Immature natural killer cell (primary cell): ENCODE data around the gene GDI1. TPM values are rescaled to one million over a fixed set of nuclear protein-coding genes. Genes with fewer than 3 reads are reported as not detected.

Experiments
- DNase-seq, 3 donors: peaks; one replicate each; pipeline ENCODE4 v3.0.0; 2022; ENCODE audit warnings: mixed read lengths in 1 of 3
- H3K27ac Mint-ChIP-seq, 6 donors: one replicate each; pipeline ENCODE4 v1.8.0; 2020; ENCODE audit warnings: mixed read lengths in 6 of 6, mild to moderate bottlenecking in 5 of 6, inconsistent platforms in 4 of 6, moderate library complexity in 3 of 6
- H3K27me3 Mint-ChIP-seq, 3 donors: one replicate each; pipeline ENCODE4 v1.8.0; 2020 to 2021; ENCODE audit warnings: low read depth in 3 of 3, mild to moderate bottlenecking in 3 of 3, mixed read lengths in 3 of 3, moderate library complexity in 3 of 3, inconsistent platforms in 1 of 3
- H3K36me3 Mint-ChIP-seq, 3 donors: one replicate each; pipeline ENCODE4 v1.8.0; 2020; ENCODE audit warnings: mixed read lengths in 3 of 3, inconsistent platforms in 2 of 3, mild to moderate bottlenecking in 2 of 3
- H3K4me1 Mint-ChIP-seq, 2 donors: one replicate each; pipeline ENCODE4 v1.8.0; 2020; ENCODE audit warnings: inconsistent platforms in 2 of 2, mild to moderate bottlenecking in 2 of 2, mixed read lengths in 2 of 2, moderate library complexity in 1 of 2
- H3K4me3 Mint-ChIP-seq, 5 donors: one replicate each; pipeline ENCODE4 v1.8.0; 2020; ENCODE audit warnings: mild to moderate bottlenecking in 5 of 5, mixed read lengths in 5 of 5, inconsistent platforms in 3 of 5, moderate library complexity in 3 of 5
- H3K9me3 Mint-ChIP-seq, 6 donors: one replicate each; pipeline ENCODE4 v1.8.0; 2020; ENCODE audit warnings: mild to moderate bottlenecking in 6 of 6, mixed read lengths in 6 of 6, inconsistent platforms in 4 of 6, moderate library complexity in 3 of 6
- polyA plus RNA-seq, 3 donors: library from polyadenylated mRNA; unstranded; fragments of 300-500 nt; fragmentation: Illumina TruSeq; gene quantifications; one replicate each; pipeline ENCODE4 v1.2.3, GENCODE V29; 2021

GDI1 gene
- polyA plus RNA-seq, 3 donors from 2014 or later: 20.9 to 37.8 (median 29.2) TPM

DNA sequence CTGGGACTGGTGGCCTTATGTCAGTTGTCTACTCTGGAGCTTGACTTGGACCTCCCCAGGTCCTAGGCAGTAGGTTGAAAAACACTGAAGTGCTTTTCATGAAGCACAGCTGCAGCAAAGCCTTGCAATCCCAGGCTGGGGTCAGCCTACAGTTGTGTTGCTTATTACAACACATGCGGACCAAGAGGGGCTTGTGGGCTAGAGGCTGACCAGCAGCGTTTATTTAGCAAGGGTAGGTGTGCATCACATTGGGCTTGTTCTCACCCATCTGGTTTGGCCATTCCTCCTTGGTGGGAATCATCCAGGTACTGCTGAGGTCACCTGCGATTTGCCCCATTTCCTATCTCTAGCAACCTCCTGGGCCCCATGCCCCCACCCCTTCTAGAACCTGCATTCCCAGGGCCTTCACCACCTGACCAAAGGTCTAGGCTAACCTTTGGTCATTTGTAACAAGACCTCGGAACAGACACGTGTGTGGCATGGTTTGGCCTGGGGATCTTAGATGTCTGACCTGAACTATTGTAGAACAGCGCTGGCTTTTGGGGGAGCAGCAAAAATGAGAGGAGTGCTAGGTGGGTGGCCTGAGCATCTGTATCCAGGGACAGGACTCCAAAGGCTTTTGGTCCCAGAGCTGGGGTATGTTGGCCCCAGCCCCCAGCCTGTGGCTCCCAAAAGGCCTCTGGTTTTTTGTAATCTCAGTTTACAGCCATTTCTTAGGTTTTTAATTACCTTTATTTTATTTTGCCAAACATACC is 35.7 kb upstream of the GDI1 start:
- H3K4me1 Mint-ChIP-seq: peaks cover 15 to 24% of the 10 kb centered on the region in 2 donors
- peaks cover 8 to 28% (median 13%) of the 10 kb centered on the region in 3 donors for H3K36me3 Mint-ChIP-seq
- peak overlapping the region; percentile 46 to 100 (median 68) for H3K27ac Mint-ChIP-seq
- no peaks in the 10 kb centered on the region for H3K9me3 Mint-ChIP-seq
- H3K4me3 Mint-ChIP-seq: peak overlapping the region in 3 of 5 donors; percentile 17 to 98 (median 41)
- peaks cover 32 to 35% (median 34%) of the 10 kb centered on the region in 3 donors for H3K27me3 Mint-ChIP-seq
- peak in 2 of 3 donors; percentile 24 to 28 for DNase-seq

- H3K27ac Mint-ChIP-seq: peak overlapping the region in 4 of 6 donors; percentile 39 to 64 (median 51)
- peaks cover 8 to 28% (median 13%) of the 10 kb centered on the region in 3 donors for H3K36me3 Mint-ChIP-seq
- no peak overlapping the region for H3K4me3 Mint-ChIP-seq
- no peaks in the 10 kb centered on the region for H3K9me3 Mint-ChIP-seq
- peaks cover 15 to 22% of the 10 kb centered on the region in 2 donors for H3K4me1 Mint-ChIP-seq
- H3K27me3 Mint-ChIP-seq: peaks cover 28 to 37% (median 35%) of the 10 kb centered on the region in 3 donors
- no peak for DNase-seq
Observed at GRCh38 chrX:154401918-154402621, 34.9 kb upstream of the GDI1 start.

DNA sequence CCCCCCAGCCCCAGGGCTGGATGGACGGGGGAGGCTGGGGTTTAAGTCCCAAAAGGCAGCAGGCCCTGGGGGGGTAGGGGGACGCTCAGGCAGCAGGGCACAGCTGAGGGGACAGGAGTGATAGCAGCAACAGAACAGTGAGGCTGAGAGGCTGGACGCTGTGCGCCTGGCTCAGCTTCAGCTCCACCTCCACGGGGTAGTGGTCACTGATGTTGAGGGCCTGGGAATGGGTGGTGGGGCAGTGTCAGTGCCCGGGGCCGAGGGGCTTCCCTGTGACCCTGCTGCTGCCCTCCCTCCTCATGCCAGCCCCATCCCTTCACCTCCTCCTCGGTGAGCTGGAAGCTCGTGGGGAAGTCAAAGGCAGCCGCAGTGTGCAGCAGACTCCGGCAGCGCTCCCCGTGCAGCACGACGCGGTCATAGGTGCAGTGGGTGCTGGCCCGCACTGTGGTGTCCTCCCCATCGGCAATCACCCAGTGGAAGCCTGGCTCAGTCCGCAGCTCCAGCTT is 34.3 kb upstream of the GDI1 start:
- peaks cover 15 to 21% of the 10 kb centered on the region in 2 donors for H3K4me1 Mint-ChIP-seq
- H3K36me3 Mint-ChIP-seq: peaks cover 8 to 28% (median 13%) of the 10 kb centered on the region in 3 donors
- H3K27me3 Mint-ChIP-seq: peaks cover 28 to 37% (median 35%) of the 10 kb centered on the region in 3 donors
- no peak overlapping the region for H3K4me3 Mint-ChIP-seq
- H3K27ac Mint-ChIP-seq: peak overlapping the region in 1 of 6 donors; percentile 54
- H3K9me3 Mint-ChIP-seq: no peaks in the 10 kb centered on the region
- DNase-seq: no peak

GRCh38 chrX:154403192-154403591 is 33.8 kb upstream of the GDI1 start:
- no peak overlapping the region for H3K4me3 Mint-ChIP-seq
- DNase-seq: no peak
- H3K27ac Mint-ChIP-seq: no peak overlapping the region
- peaks cover 22 to 32% (median 30%) of the 10 kb centered on the region in 3 donors for H3K27me3 Mint-ChIP-seq
- peaks cover 16 to 19% of the 10 kb centered on the region in 2 donors for H3K4me1 Mint-ChIP-seq
- no peaks in the 10 kb centered on the region for H3K9me3 Mint-ChIP-seq
- H3K36me3 Mint-ChIP-seq: peaks cover 8 to 27% (median 13%) of the 10 kb centered on the region in 3 donors

DNA sequence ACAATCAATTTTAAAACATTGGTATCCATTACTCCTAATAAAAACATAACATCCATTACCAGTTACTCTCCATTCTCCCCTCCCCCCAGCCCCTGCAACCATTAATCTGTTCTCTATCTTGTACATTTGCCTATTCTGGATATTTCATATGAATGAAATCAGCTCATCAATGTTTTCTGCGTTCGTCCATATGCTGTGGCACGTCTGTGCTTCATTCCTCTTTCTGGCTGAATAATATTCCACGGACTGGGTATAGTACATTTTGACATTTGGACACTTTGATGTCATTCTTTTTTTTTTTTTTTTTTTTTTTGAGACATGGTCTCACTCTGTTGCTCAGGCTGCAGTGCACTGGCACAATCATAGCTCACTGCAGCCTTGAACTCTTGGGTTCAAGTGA is 33.1 kb upstream of the GDI1 start:
- Mint-ChIP-seq H3K4me3 (no peak overlapping the region), H3K36me3 (peaks cover 6 to 20% (median 10%) of the 10 kb centered on the region in 3 donors), H3K27ac (peak overlapping the region in 1 of 6 donors; percentile 56), H3K9me3 (no peaks in the 10 kb centered on the region), H3K4me1 (peaks cover 19 to 23% of the 10 kb centered on the region in 2 donors), H3K27me3 (peaks cover 16 to 26% (median 23%) of the 10 kb centered on the region in 3 donors)
- no peak for DNase-seq

DNA sequence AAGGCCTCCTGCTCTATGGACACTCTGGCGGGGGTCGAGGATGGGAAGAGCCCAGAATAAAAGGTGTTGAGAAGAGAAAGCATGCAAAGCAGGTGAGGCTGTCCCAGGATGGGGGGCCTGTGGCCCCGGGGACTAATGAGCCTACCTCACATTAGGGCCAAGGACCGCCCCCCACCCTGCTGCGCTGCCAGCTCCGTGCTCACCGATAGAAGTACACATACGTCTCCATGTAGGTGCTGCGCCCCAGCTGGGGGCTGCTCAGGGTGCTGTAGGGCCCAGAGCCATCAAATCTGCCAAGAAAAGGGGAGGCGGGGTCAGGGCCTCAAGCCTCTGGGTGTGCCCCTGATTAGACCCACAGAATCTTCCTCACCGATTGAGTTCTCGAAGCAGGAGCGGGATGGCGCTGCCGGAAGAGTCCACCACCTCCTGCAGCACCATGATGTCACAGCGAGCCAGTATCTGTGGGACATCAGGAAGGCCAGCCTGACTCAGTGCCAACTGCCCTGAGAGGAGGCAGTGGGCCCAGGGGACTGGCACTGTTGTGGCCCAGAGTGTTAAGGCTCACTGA is 32.2 kb upstream of the GDI1 start:
- Mint-ChIP-seq H3K4me1 (peaks cover 11 to 20% of the 10 kb centered on the region in 2 donors), H3K27ac (no peak overlapping the region), H3K9me3 (no peaks in the 10 kb centered on the region)

DNA sequence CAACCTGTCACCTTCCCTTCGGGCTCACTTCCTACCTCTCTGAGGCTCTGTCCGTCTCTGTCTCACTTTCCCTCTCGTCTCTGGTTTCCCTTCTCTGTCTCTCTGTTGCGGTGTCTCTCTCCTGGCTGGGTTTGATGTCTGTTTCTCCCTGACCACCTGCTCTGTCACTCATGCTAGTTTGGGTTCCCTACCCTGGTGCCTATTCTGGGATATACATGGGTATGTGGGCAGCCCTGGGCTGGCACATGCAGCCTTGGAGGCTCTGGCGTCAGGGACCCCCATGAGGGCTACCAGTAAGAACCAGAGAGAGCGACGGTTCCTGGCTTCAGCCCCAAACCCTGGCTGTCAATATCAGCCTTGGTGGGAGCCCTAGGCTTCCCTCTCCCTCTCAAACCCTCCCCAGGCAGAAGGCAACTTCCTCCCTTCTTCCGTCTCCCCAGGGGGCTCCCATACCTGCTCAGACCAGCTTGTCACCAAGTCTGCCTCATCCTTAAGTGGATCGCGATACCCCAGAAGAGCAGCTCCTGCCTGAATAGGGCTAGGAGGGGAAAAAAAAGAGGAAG is 28.2 kb upstream of the GDI1 start:
- no peak for DNase-seq
- peaks cover 2 to 10% (median 8%) of the 10 kb centered on the region in 3 donors for H3K27me3 Mint-ChIP-seq
- H3K4me1 Mint-ChIP-seq: peaks cover 26% of the 10 kb centered on the region in 2 donors
- H3K27ac Mint-ChIP-seq: peak overlapping the region; percentile 76 to 88 (median 80)
- H3K4me3 Mint-ChIP-seq: peak overlapping the region; percentile 31 to 77 (median 70)
- H3K36me3 Mint-ChIP-seq: no peaks in the 10 kb centered on the region
- no peaks in the 10 kb centered on the region for H3K9me3 Mint-ChIP-seq

More for the DNA sequence above, 32.2 kb upstream of the GDI1 start:
- H3K27me3 Mint-ChIP-seq: peaks cover 8 to 17% (median 17%) of the 10 kb centered on the region in 3 donors
- H3K4me3 Mint-ChIP-seq: no peak overlapping the region
- peaks cover 1 to 11% (median 2%) of the 10 kb centered on the region in 3 donors for H3K36me3 Mint-ChIP-seq
- DNase-seq: no peak

DNA sequence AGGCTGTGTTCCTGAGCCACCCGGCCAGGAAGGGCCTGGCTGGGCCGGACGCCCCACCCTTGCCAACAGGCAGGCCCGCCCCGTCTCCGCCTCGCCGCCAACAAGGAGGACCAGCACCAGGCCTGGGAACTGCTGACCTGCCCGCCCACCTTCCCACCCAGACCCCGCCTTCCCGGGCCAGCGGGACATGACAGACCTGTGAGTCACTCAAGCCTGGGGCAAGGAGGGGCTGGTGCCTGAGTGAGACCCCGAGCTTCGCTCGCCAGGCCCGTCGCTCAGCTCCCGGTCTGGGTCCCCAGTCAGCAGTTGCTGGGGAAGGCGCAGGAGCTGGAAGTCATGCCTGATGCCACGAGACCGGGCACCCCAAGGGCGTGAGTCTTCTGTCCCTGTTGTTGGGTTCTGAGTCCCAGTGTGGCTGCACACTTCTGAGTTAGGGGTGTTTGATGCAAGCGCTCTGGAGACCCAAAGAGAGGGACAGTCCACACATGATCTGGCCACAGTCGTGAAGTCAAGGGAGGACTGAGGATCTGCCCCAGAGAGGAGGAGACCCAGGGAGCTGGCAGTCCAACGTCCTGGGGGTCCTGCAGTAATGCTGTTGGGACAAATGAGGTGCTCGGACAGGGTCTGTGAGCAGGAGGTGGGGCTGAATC is 27.6 kb upstream of the GDI1 start, which contains the start of gene DNASE1L1:
TSS of gene DNASE1L1 (minus strand) at position 33 of the 650 bp plus-strand sequence. CDS start 3,686 bp downstream, outside the sequence.
- Mint-ChIP-seq H3K27me3 (peaks cover 2 to 11% (median 9%) of the 10 kb centered on the region in 3 donors), H3K9me3 (no peaks in the 10 kb centered on the region), H3K27ac (peak within 1 kb of the TSS; percentile 76 to 88 (median 83)), H3K4me3 (peak within 1 kb of the TSS; percentile 31 to 77 (median 70)), H3K4me1 (peaks cover 26% of the 10 kb centered on the region in 2 donors), H3K36me3 (no peaks in the 10 kb centered on the region)
- peak in 1 of 3 donors; percentile 42 for DNase-seq

DNA sequence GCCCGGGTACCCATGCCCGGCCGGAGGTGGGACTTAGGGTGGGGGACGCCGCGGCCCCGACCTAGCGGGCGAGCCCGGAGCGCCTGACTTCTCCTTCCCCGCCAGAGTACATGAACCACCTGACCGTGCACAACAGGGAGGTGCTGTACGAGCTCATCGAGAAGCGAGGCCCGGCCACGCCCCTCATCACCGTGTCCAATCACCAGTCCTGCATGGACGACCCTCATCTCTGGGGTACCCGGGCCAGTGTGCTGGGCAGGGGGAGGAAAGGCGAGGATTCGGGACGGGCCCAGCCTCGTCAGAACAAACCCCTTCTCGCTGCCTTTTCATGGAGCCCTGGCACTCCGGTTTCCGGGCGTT is 25.0 kb upstream of the GDI1 start:
- Mint-ChIP-seq H3K4me3 (peak overlapping the region; percentile 71 to 81 (median 76)), H3K36me3 (no peaks in the 10 kb centered on the region), H3K27ac (peak overlapping the region; percentile 62 to 86 (median 78)), H3K27me3 (peaks cover 4 to 8% (median 8%) of the 10 kb centered on the region in 3 donors), H3K9me3 (no peaks in the 10 kb centered on the region), H3K4me1 (peaks cover 26% of the 10 kb centered on the region in 2 donors)
- peak; percentile 27 to 34 (median 34) for DNase-seq

- Mint-ChIP-seq H3K27me3 (peaks cover 4 to 10% (median 8%) of the 10 kb centered on the region in 3 donors), H3K27ac (peak overlapping the region; percentile 49 to 86 (median 78)), H3K36me3 (no peaks in the 10 kb centered on the region), H3K9me3 (no peaks in the 10 kb centered on the region), H3K4me3 (peak overlapping the region; percentile 71 to 81 (median 76)), H3K4me1 (peaks cover 26% of the 10 kb centered on the region in 2 donors)
- no peak for DNase-seq
Observed at GRCh38 chrX:154412468-154412867, 24.5 kb upstream of the GDI1 start.

DNA sequence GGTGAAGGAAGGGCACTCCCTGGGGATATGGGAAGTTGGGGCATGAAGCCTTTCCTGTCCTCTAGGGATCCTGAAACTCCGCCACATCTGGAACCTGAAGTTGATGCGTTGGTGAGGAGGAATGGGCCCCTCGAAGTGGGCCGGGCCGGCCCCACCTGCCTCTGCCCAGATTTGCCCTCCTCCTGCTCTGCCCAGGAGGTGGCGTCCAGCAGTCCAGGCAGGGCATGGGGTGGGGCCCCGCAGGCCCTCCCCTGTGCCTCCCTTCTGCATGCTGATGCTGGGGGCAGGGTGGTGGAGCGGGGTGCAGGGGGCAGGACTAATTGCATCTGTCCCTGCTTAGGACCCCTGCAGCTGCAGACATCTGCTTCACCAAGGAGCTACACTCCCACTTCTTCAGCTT is 23.8 kb upstream of the GDI1 start:
- H3K27me3 Mint-ChIP-seq: peaks cover 4 to 10% (median 8%) of the 10 kb centered on the region in 3 donors
- H3K36me3 Mint-ChIP-seq: no peaks in the 10 kb centered on the region
- no peak for DNase-seq
- H3K9me3 Mint-ChIP-seq: no peaks in the 10 kb centered on the region
- H3K4me1 Mint-ChIP-seq: peaks cover 26% of the 10 kb centered on the region in 2 donors
- peak overlapping the region in 4 of 5 donors; percentile 7 to 76 (median 38) for H3K4me3 Mint-ChIP-seq
- H3K27ac Mint-ChIP-seq: peak overlapping the region in 3 of 6 donors; percentile 62 to 86 (median 84)

- no peak overlapping the region for H3K27ac Mint-ChIP-seq
- H3K36me3 Mint-ChIP-seq: no peaks in the 10 kb centered on the region
- no peaks in the 10 kb centered on the region for H3K9me3 Mint-ChIP-seq
- no peak overlapping the region for H3K4me3 Mint-ChIP-seq
- peaks cover 1 to 6% (median 4%) of the 10 kb centered on the region in 3 donors for H3K27me3 Mint-ChIP-seq
- DNase-seq: no peak
- peaks cover 6 to 8% of the 10 kb centered on the region in 2 donors for H3K4me1 Mint-ChIP-seq
Observed at GRCh38 chrX:154417157-154417556, 19.8 kb upstream of the GDI1 start.
